CD4-positive, alpha-beta T cell treated with Interleukin-21 for 1 hour (primary cell): ENCODE results near the gene AFDN.
A peak's percentile ranks its signal among the peaks of the same experiment; 100 is the strongest.

Experiments
- DNase-seq: peaks from one replicate; pipeline ENCODE4 v3.0.0-alpha.2; 2020

AFDN gene

GRCh38 chr6:167879612-167880011 is 52.9 kb downstream of the AFDN start:
- no peak for DNase-seq

GRCh38 chr6:167881327-167881726 is 54.6 kb downstream of the AFDN start:
- DNase-seq = no peak

GRCh38 chr6:167882244-167882643 is 55.5 kb downstream of the AFDN start:
- DNase-seq = no peak

- no peak for DNase-seq
These were observed 61.4 kb downstream of the AFDN start for GRCh38 chr6:167888098-167888497.

- DNase-seq = no peak
These were observed 66.4 kb downstream of the AFDN start for GRCh38 chr6:167892835-167893815.

GRCh38 chr6:167894965-167895364 is 68.3 kb downstream of the AFDN start:
- no peak for DNase-seq

GRCh38 chr6:167896648-167897047 is 69.9 kb downstream of the AFDN start:
- DNase-seq = no peak

GRCh38 chr6:167898673-167899311 is 72.1 kb downstream of the AFDN start:
- DNase-seq = peak; percentile 24

- DNase-seq = no peak
These were observed 78.1 kb downstream of the AFDN start for GRCh38 chr6:167904791-167905190.

- no peak for DNase-seq
These were observed 80.2 kb downstream of the AFDN start for GRCh38 chr6:167906899-167907298.

- no peak for DNase-seq
These were observed 81.3 kb downstream of the AFDN start for GRCh38 chr6:167907837-167908681.

- DNase-seq = no peak
These were observed 83.3 kb downstream of the AFDN start for GRCh38 chr6:167910007-167910406.

GRCh38 chr6:167910652-167911051 is 83.9 kb downstream of the AFDN start:
- no peak for DNase-seq

GRCh38 chr6:167912494-167912893 is 85.8 kb downstream of the AFDN start:
- DNase-seq = no peak

GRCh38 chr6:167913699-167914098 is 87.0 kb downstream of the AFDN start:
- no peak for DNase-seq

GRCh38 chr6:167915139-167915538 is 88.4 kb downstream of the AFDN start:
- no peak for DNase-seq

- DNase-seq = no peak
These were observed 90.9 kb downstream of the AFDN start for GRCh38 chr6:167917551-167918154.

GRCh38 chr6:167918548-167919278 is 92.0 kb downstream of the AFDN start:
- no peak for DNase-seq

- DNase-seq = no peak
These were observed 92.6 kb downstream of the AFDN start for GRCh38 chr6:167919349-167919748.

GRCh38 chr6:167920165-167920564 is 93.5 kb downstream of the AFDN start:
- DNase-seq = no peak

GRCh38 chr6:167921831-167922230 is 95.1 kb downstream of the AFDN start:
- DNase-seq = no peak

- no peak for DNase-seq
These were observed 98.3 kb downstream of the AFDN start for GRCh38 chr6:167925026-167925425.
